Measurements from ENCODE around the gene ANKRD33B.
"Not testable (repeated sequence)": the region's sequence is repeated elsewhere in the genome, so short reads cannot be mapped to it uniquely, and the experiment has no call there.

ANKRD33B gene

GRCh38 chr5:10661401-10661800 lies 97.5 kb downstream of the ANKRD33B start:
- no peak for DNase-seq (ENCODE audit: low read depth)

- no peak for DNase-seq (ENCODE audit: low read depth)
Observed at GRCh38 chr5:10662083-10662482, 98.2 kb downstream of the ANKRD33B start.

- no peak for DNase-seq (ENCODE audit: low read depth)
Observed at GRCh38 chr5:10662661-10663488, 99.0 kb downstream of the ANKRD33B start.

GRCh38 chr5:10663489-10664179 lies 99.8 kb downstream of the ANKRD33B start:
- no peak for DNase-seq (ENCODE audit: low read depth)

GRCh38 chr5:10664180-10664769 lies 100.4 kb downstream of the ANKRD33B start:
- DNase-seq (ENCODE audit: low read depth), result not testable (repeated sequence)

GRCh38 chr5:10665799-10666198 lies 101.9 kb downstream of the ANKRD33B start:
- no peak for DNase-seq (ENCODE audit: low read depth)

GRCh38 chr5:10666531-10667299 lies 102.8 kb downstream of the ANKRD33B start:
- DNase-seq (ENCODE audit: low read depth), result no peak

GRCh38 chr5:10667431-10668057 lies 103.7 kb downstream of the ANKRD33B start:
- DNase-seq (ENCODE audit: low read depth), result no peak

- DNase-seq (ENCODE audit: low read depth), result no peak
Observed at GRCh38 chr5:10668697-10669096, 104.8 kb downstream of the ANKRD33B start.

- DNase-seq (ENCODE audit: low read depth), result no peak
Observed at GRCh38 chr5:10669983-10670382, 106.1 kb downstream of the ANKRD33B start.

GRCh38 chr5:10671041-10672008 lies 107.5 kb downstream of the ANKRD33B start:
- no peak for DNase-seq (ENCODE audit: low read depth)

GRCh38 chr5:10672146-10673016 lies 108.5 kb downstream of the ANKRD33B start:
- no peak for DNase-seq (ENCODE audit: low read depth)

- DNase-seq (ENCODE audit: low read depth), result no peak
Observed at GRCh38 chr5:10673017-10673389, 109.1 kb downstream of the ANKRD33B start.

GRCh38 chr5:10673407-10673806 lies 109.5 kb downstream of the ANKRD33B start:
- DNase-seq (ENCODE audit: low read depth), result no peak

- DNase-seq (ENCODE audit: low read depth), result no peak
Observed at GRCh38 chr5:10674096-10674495, 110.2 kb downstream of the ANKRD33B start.

- DNase-seq (ENCODE audit: low read depth), result no peak
Observed at GRCh38 chr5:10674582-10674981, 110.7 kb downstream of the ANKRD33B start.

GRCh38 chr5:10675177-10675700 lies 111.4 kb downstream of the ANKRD33B start:
- DNase-seq (ENCODE audit: low read depth), result no peak

- no peak for DNase-seq (ENCODE audit: low read depth)
Observed at GRCh38 chr5:10676224-10676623, 112.4 kb downstream of the ANKRD33B start.

GRCh38 chr5:10676946-10677345 lies 113.1 kb downstream of the ANKRD33B start:
- DNase-seq (ENCODE audit: low read depth), result no peak

Data from activated T-helper 9 cell treated with anti-CD3 and anti-CD28 coated beads, Interleukin-2, amount 50 U/mL, for 16 hours (primary cell).